T-helper 1 cell treated with Interleukin-12 subunit alpha and Interleukin-12 subunit beta and Interleukin-4 antibody, amounts not matched to agents 30 μg/mL and 1 μg/mL, for 36 hours (primary cell): ENCODE measurements around the gene MGAT3.
"Not testable (repeated sequence)": the region's sequence is repeated elsewhere in the genome, so short reads cannot be mapped to it uniquely, and the experiment has no call there.

Experiments
- H3K27ac Mint-ChIP-seq: one replicate; pipeline ENCODE4 v1.8.0; 2021; ENCODE audit warnings: mild to moderate bottlenecking, mixed read lengths
- H3K27me3 Mint-ChIP-seq: one replicate; pipeline ENCODE4 v1.8.0; 2021; ENCODE audit warnings: low read depth, mixed read lengths
- H3K36me3 Mint-ChIP-seq: one replicate; pipeline ENCODE4 v1.8.0; 2021; ENCODE audit warnings: low read depth, mixed read lengths
- H3K4me1 Mint-ChIP-seq: one replicate; pipeline ENCODE4 v1.8.0; 2021; ENCODE audit warnings: low read depth, mixed read lengths
- H3K4me3 Mint-ChIP-seq: one replicate; pipeline ENCODE4 v1.8.0; 2021; ENCODE audit warnings: mild to moderate bottlenecking, moderate library complexity, mixed read lengths
- H3K9me3 Mint-ChIP-seq: one replicate; pipeline ENCODE4 v1.8.0; 2021; ENCODE audit warnings: mixed read lengths

Gene MGAT3

GRCh38 chr22:39521106-39521885 is 64.5 kb downstream of the MGAT3 start:
- not testable (repeated sequence) for H3K27me3 Mint-ChIP-seq, H3K9me3 Mint-ChIP-seq
- H3K4me1 Mint-ChIP-seq, result peaks cover 50% of the 10 kb centered on the region
- H3K27ac Mint-ChIP-seq, result peak overlapping the region; percentile 80
- H3K36me3 Mint-ChIP-seq, result peaks cover 55% of the 10 kb centered on the region
- peak overlapping the region; percentile 91 for H3K4me3 Mint-ChIP-seq

- Mint-ChIP-seq H3K36me3 (peaks cover 54% of the 10 kb centered on the region), H3K4me1 (peaks cover 54% of the 10 kb centered on the region), H3K4me3 (peak overlapping the region; percentile 91)
These were observed 65.3 kb downstream of the MGAT3 start for GRCh38 chr22:39522091-39522490.

GRCh38 chr22:39522567-39523300 is 65.9 kb downstream of the MGAT3 start:
- Mint-ChIP-seq H3K36me3 (peaks cover 57% of the 10 kb centered on the region), H3K4me1 (peaks cover 58% of the 10 kb centered on the region), H3K4me3 (peak overlapping the region; percentile 91), H3K27me3 (peaks cover 3% of the 10 kb centered on the region), H3K27ac (peak overlapping the region; percentile 80), H3K9me3 (no peaks in the 10 kb centered on the region)

More at GRCh38 chr22:39522091-39522490, 65.3 kb downstream of the MGAT3 start:
- peak overlapping the region; percentile 80 for H3K27ac Mint-ChIP-seq
- not testable (repeated sequence) for H3K9me3 Mint-ChIP-seq, H3K27me3 Mint-ChIP-seq

- Mint-ChIP-seq H3K4me1 (peaks cover 60% of the 10 kb centered on the region), H3K27me3 (peaks cover 3% of the 10 kb centered on the region), H3K27ac (peak overlapping the region; percentile 49), H3K9me3 (no peaks in the 10 kb centered on the region), H3K4me3 (peak overlapping the region; percentile 52), H3K36me3 (peaks cover 67% of the 10 kb centered on the region)
These were observed 67.4 kb downstream of the MGAT3 start for GRCh38 chr22:39524089-39524752.

GRCh38 chr22:39524753-39525657 is 68.2 kb downstream of the MGAT3 start:
- peaks cover 2% of the 10 kb centered on the region for H3K27me3 Mint-ChIP-seq
- H3K4me1 Mint-ChIP-seq, result peaks cover 64% of the 10 kb centered on the region
- peak overlapping the region; percentile 73 for H3K27ac Mint-ChIP-seq
- peak overlapping the region; percentile 52 for H3K4me3 Mint-ChIP-seq
- H3K9me3 Mint-ChIP-seq, result no peaks in the 10 kb centered on the region
- H3K36me3 Mint-ChIP-seq, result peaks cover 74% of the 10 kb centered on the region

GRCh38 chr22:39525658-39525975 is 68.8 kb downstream of the MGAT3 start:
- peaks cover 66% of the 10 kb centered on the region for H3K4me1 Mint-ChIP-seq
- no peaks in the 10 kb centered on the region for H3K27me3 Mint-ChIP-seq
- peaks cover 73% of the 10 kb centered on the region for H3K36me3 Mint-ChIP-seq
- H3K9me3 Mint-ChIP-seq, result no peaks in the 10 kb centered on the region
- H3K4me3 Mint-ChIP-seq, result peak overlapping the region; percentile 12
- peak overlapping the region; percentile 73 for H3K27ac Mint-ChIP-seq

- Mint-ChIP-seq H3K27me3 (no peaks in the 10 kb centered on the region), H3K27ac (peak overlapping the region; percentile 76), H3K36me3 (peaks cover 64% of the 10 kb centered on the region), H3K4me3 (peak overlapping the region; percentile 40), H3K9me3 (no peaks in the 10 kb centered on the region), H3K4me1 (peaks cover 73% of the 10 kb centered on the region)
These were observed 69.9 kb downstream of the MGAT3 start for GRCh38 chr22:39526736-39527171.

- peaks cover 69% of the 10 kb centered on the region for H3K4me1 Mint-ChIP-seq
- H3K9me3 Mint-ChIP-seq, result no peaks in the 10 kb centered on the region
- peaks cover 61% of the 10 kb centered on the region for H3K36me3 Mint-ChIP-seq
- H3K4me3 Mint-ChIP-seq, result peak overlapping the region; percentile 9
- peak overlapping the region; percentile 76 for H3K27ac Mint-ChIP-seq
- no peaks in the 10 kb centered on the region for H3K27me3 Mint-ChIP-seq
These were observed 70.7 kb downstream of the MGAT3 start for GRCh38 chr22:39527481-39527961.

GRCh38 chr22:39528080-39528661 is 71.4 kb downstream of the MGAT3 start:
- Mint-ChIP-seq H3K27me3 (no peaks in the 10 kb centered on the region), H3K4me3 (no peak overlapping the region), H3K36me3 (peaks cover 57% of the 10 kb centered on the region), H3K4me1 (peaks cover 68% of the 10 kb centered on the region), H3K9me3 (no peaks in the 10 kb centered on the region), H3K27ac (peak overlapping the region; percentile 45)

GRCh38 chr22:39528681-39529486 is 72.1 kb downstream of the MGAT3 start:
- peak overlapping the region; percentile 57 for H3K4me3 Mint-ChIP-seq
- H3K27me3 Mint-ChIP-seq, result no peaks in the 10 kb centered on the region
- H3K36me3 Mint-ChIP-seq, result peaks cover 54% of the 10 kb centered on the region
- H3K9me3 Mint-ChIP-seq, result no peaks in the 10 kb centered on the region
- H3K27ac Mint-ChIP-seq, result peak overlapping the region; percentile 67
- peaks cover 66% of the 10 kb centered on the region for H3K4me1 Mint-ChIP-seq

GRCh38 chr22:39529487-39529851 is 72.7 kb downstream of the MGAT3 start:
- Mint-ChIP-seq H3K36me3 (peaks cover 49% of the 10 kb centered on the region), H3K9me3 (no peaks in the 10 kb centered on the region), H3K27me3 (no peaks in the 10 kb centered on the region), H3K27ac (peak overlapping the region; percentile 8), H3K4me1 (peaks cover 68% of the 10 kb centered on the region), H3K4me3 (peak overlapping the region; percentile 57)

GRCh38 chr22:39530116-39530515 is 73.3 kb downstream of the MGAT3 start:
- H3K27me3 Mint-ChIP-seq, result no peaks in the 10 kb centered on the region
- H3K4me3 Mint-ChIP-seq, result peak overlapping the region; percentile 1
- peaks cover 62% of the 10 kb centered on the region for H3K4me1 Mint-ChIP-seq
- peak overlapping the region; percentile 8 for H3K27ac Mint-ChIP-seq
- H3K36me3 Mint-ChIP-seq, result peaks cover 43% of the 10 kb centered on the region
- no peaks in the 10 kb centered on the region for H3K9me3 Mint-ChIP-seq
